Measurements from ENCODE around the gene MARK4. TPM values are rescaled to one million over a fixed set of nuclear protein-coding genes. Genes with fewer than 3 reads are reported as not detected.
A peak's percentile ranks its signal among the peaks of the same experiment; 100 is the strongest.

Gene MARK4
- total RNA-seq, 1 donor, result 18.1 TPM

- H3K36me3 ChIP-seq (ENCODE audit: insufficient read depth, low read length), result no peaks in the 10 kb centered on the region
- H3K9me3 ChIP-seq (ENCODE audit: low read depth, low read length), result no peaks in the 10 kb centered on the region
- no peak for TF ChIP-seq CTCF (IDR thresholded peaks at IDR 0.05; ENCODE audit: extremely low read depth, low read depth, low read length)
- no peak overlapping the region for H3K27ac ChIP-seq (ENCODE audit: low read depth, low read length)
- no peak overlapping the region for H2AFZ ChIP-seq (ENCODE audit: low read length)
- H4K20me1 ChIP-seq (ENCODE audit: insufficient read depth, low read length), result no peaks in the 10 kb centered on the region
- DNase-seq (ENCODE audit: insufficient read length, low spot score, missing footprints), result peak; percentile 84
- H3K79me2 ChIP-seq (ENCODE audit: insufficient read depth, low read length), result no peaks in the 10 kb centered on the region
- peaks cover 13% of the 10 kb centered on the region for H3K27me3 ChIP-seq (ENCODE audit: insufficient read depth, low read length)
- no peak overlapping the region for H3K4me2 ChIP-seq (ENCODE audit: insufficient read depth, low read length)
- H3K4me3 ChIP-seq (ENCODE audit: insufficient read depth, low read length), result no peak overlapping the region
- no peaks in the 10 kb centered on the region for H3K4me1 ChIP-seq (ENCODE audit: insufficient read depth, low read length)
These were observed 39.2 kb upstream of the MARK4 start for GRCh38 chr19:45211751-45212381.

- Histone ChIP-seq H3K27me3 (ENCODE audit: insufficient read depth, low read length) (peaks cover 23% of the 10 kb centered on the region), H3K4me3 (ENCODE audit: insufficient read depth, low read length) (no peak overlapping the region), H3K36me3 (ENCODE audit: insufficient read depth, low read length) (no peaks in the 10 kb centered on the region), H2AFZ (ENCODE audit: low read length) (no peak overlapping the region), H3K4me1 (ENCODE audit: insufficient read depth, low read length) (peaks cover 3% of the 10 kb centered on the region), H3K4me2 (ENCODE audit: insufficient read depth, low read length) (no peak overlapping the region), H3K27ac (ENCODE audit: low read depth, low read length) (no peak overlapping the region), H4K20me1 (ENCODE audit: insufficient read depth, low read length) (no peaks in the 10 kb centered on the region), H3K9me3 (ENCODE audit: low read depth, low read length) (no peaks in the 10 kb centered on the region), H3K79me2 (ENCODE audit: insufficient read depth, low read length) (no peaks in the 10 kb centered on the region)
- TF ChIP-seq CTCF (IDR thresholded peaks at IDR 0.05; ENCODE audit: extremely low read depth, low read depth, low read length), result no peak
- DNase-seq (ENCODE audit: insufficient read length, low spot score, missing footprints), result peak; percentile 15
These were observed 38.0 kb upstream of the MARK4 start for GRCh38 chr19:45213031-45213430.

- no peak for TF ChIP-seq CTCF (IDR thresholded peaks at IDR 0.05; ENCODE audit: extremely low read depth, low read depth, low read length)
- H3K4me2 ChIP-seq (ENCODE audit: insufficient read depth, low read length), result no peak overlapping the region
- DNase-seq (ENCODE audit: insufficient read length, low spot score, missing footprints), result no peak
- H3K9me3 ChIP-seq (ENCODE audit: low read depth, low read length), result no peaks in the 10 kb centered on the region
- peaks cover 28% of the 10 kb centered on the region for H3K27me3 ChIP-seq (ENCODE audit: insufficient read depth, low read length)
- H3K4me1 ChIP-seq (ENCODE audit: insufficient read depth, low read length), result peaks cover 3% of the 10 kb centered on the region
- H3K27ac ChIP-seq (ENCODE audit: low read depth, low read length), result no peak overlapping the region
- no peak overlapping the region for H3K4me3 ChIP-seq (ENCODE audit: insufficient read depth, low read length)
- H2AFZ ChIP-seq (ENCODE audit: low read length), result no peak overlapping the region
- H3K79me2 ChIP-seq (ENCODE audit: insufficient read depth, low read length), result no peaks in the 10 kb centered on the region
- H4K20me1 ChIP-seq (ENCODE audit: insufficient read depth, low read length), result no peaks in the 10 kb centered on the region
- H3K36me3 ChIP-seq (ENCODE audit: insufficient read depth, low read length), result no peaks in the 10 kb centered on the region
These were observed 35.5 kb upstream of the MARK4 start for GRCh38 chr19:45215391-45216191.

GRCh38 chr19:45216667-45217066, 34.4 kb upstream of the MARK4 start:
- Histone ChIP-seq H3K36me3 (ENCODE audit: insufficient read depth, low read length) (no peaks in the 10 kb centered on the region), H3K27ac (ENCODE audit: low read depth, low read length) (no peak overlapping the region), H3K4me1 (ENCODE audit: insufficient read depth, low read length) (peaks cover 3% of the 10 kb centered on the region), H2AFZ (ENCODE audit: low read length) (no peak overlapping the region), H3K27me3 (ENCODE audit: insufficient read depth, low read length) (peaks cover 28% of the 10 kb centered on the region), H3K4me2 (ENCODE audit: insufficient read depth, low read length) (no peak overlapping the region), H4K20me1 (ENCODE audit: insufficient read depth, low read length) (no peaks in the 10 kb centered on the region), H3K79me2 (ENCODE audit: insufficient read depth, low read length) (no peaks in the 10 kb centered on the region), H3K4me3 (ENCODE audit: insufficient read depth, low read length) (no peak overlapping the region), H3K9me3 (ENCODE audit: low read depth, low read length) (no peaks in the 10 kb centered on the region)
- no peak for TF ChIP-seq CTCF (IDR thresholded peaks at IDR 0.05; ENCODE audit: extremely low read depth, low read depth, low read length)
- DNase-seq (ENCODE audit: insufficient read length, low spot score, missing footprints), result peak; percentile 68
